HL-60 (cell line): Measurements from ENCODE around the gene MYO1A.

ENCODE experiments used
- GABPA ChIP-seq: IDR thresholded peaks from 2 replicates; pipeline ENCODE4 v1.6.1; 2012; ENCODE audit warnings: low read depth
- TF ChIP-seq, protein P1 (sequence below): IDR thresholded peaks from one replicate; pipeline ENCODE4 v1.5.1; 2011; ENCODE audit warnings: low read length, control low read depth, inconsistent platforms; ENCODE audit not compliant: insufficient read depth

- no peak for TF ChIP-seq GABPA
- TF ChIP-seq, protein P1, sequence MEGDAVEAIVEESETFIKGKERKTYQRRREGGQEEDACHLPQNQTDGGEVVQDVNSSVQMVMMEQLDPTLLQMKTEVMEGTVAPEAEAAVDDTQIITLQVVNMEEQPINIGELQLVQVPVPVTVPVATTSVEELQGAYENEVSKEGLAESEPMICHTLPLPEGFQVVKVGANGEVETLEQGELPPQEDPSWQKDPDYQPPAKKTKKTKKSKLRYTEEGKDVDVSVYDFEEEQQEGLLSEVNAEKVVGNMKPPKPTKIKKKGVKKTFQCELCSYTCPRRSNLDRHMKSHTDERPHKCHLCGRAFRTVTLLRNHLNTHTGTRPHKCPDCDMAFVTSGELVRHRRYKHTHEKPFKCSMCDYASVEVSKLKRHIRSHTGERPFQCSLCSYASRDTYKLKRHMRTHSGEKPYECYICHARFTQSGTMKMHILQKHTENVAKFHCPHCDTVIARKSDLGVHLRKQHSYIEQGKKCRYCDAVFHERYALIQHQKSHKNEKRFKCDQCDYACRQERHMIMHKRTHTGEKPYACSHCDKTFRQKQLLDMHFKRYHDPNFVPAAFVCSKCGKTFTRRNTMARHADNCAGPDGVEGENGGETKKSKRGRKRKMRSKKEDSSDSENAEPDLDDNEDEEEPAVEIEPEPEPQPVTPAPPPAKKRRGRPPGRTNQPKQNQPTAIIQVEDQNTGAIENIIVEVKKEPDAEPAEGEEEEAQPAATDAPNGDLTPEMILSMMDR, result no peak
Observed at GRCh38 chr12:57092529-57092862, 42.6 kb upstream of the MYO1A start.
